Rectal smooth muscle tissue (tissue), 1 donor: ENCODE measurements around the gene COL16A1.

Source experiments
- H3K27ac ChIP-seq: one replicate; pipeline ENCODE4 v1.7.0; 2013; ENCODE audit warnings: low read depth, low read length, inconsistent platforms
- H3K27me3 ChIP-seq: one replicate; pipeline ENCODE4 v1.7.0; 2013; ENCODE audit warnings: low read length; ENCODE audit not compliant: control insufficient read depth, insufficient read depth
- H3K36me3 ChIP-seq: one replicate; pipeline ENCODE4 v1.7.0; 2013; ENCODE audit warnings: low read length; ENCODE audit not compliant: control insufficient read depth, insufficient read depth
- H3K4me1 ChIP-seq: one replicate; pipeline ENCODE4 v1.7.0; 2013; ENCODE audit warnings: low read length; ENCODE audit not compliant: control insufficient read depth, insufficient read depth
- H3K4me3 ChIP-seq: one replicate; pipeline ENCODE4 v1.7.0; 2013; ENCODE audit warnings: low read length
- H3K9ac ChIP-seq: one replicate; pipeline ENCODE4 v1.7.0; 2013; ENCODE audit warnings: low read length

The COL16A1 gene

GRCh38 chr1:31727849-31728248 lies 24.0 kb upstream of the COL16A1 start:
- Histone ChIP-seq H3K36me3 (no peaks in the 10 kb centered on the region), H3K27ac (no peak overlapping the region), H3K9ac (no peak overlapping the region), H3K4me3 (no peak overlapping the region), H3K27me3 (no peaks in the 10 kb centered on the region), H3K4me1 (no peaks in the 10 kb centered on the region)

- Histone ChIP-seq H3K27me3 (no peaks in the 10 kb centered on the region), H3K36me3 (no peaks in the 10 kb centered on the region), H3K27ac (no peak overlapping the region), H3K4me1 (no peaks in the 10 kb centered on the region), H3K4me3 (no peak overlapping the region), H3K9ac (no peak overlapping the region)
Observed at GRCh38 chr1:31727195-31727594, 23.4 kb upstream of the COL16A1 start.

- no peaks in the 10 kb centered on the region for H3K27me3 ChIP-seq
- H3K4me1 ChIP-seq, result no peaks in the 10 kb centered on the region
- no peak overlapping the region for H3K27ac ChIP-seq
- no peak overlapping the region for H3K4me3 ChIP-seq
- no peaks in the 10 kb centered on the region for H3K36me3 ChIP-seq
- no peak overlapping the region for H3K9ac ChIP-seq
Observed at GRCh38 chr1:31726715-31727114, 22.9 kb upstream of the COL16A1 start.

- H3K4me1 ChIP-seq, result no peaks in the 10 kb centered on the region
- no peaks in the 10 kb centered on the region for H3K27me3 ChIP-seq
- H3K36me3 ChIP-seq, result no peaks in the 10 kb centered on the region
- no peak overlapping the region for H3K4me3 ChIP-seq
- H3K27ac ChIP-seq, result no peak overlapping the region
- H3K9ac ChIP-seq, result no peak overlapping the region
Observed at GRCh38 chr1:31725777-31726535, 22.1 kb upstream of the COL16A1 start.

GRCh38 chr1:31725134-31725533 lies 21.3 kb upstream of the COL16A1 start:
- no peaks in the 10 kb centered on the region for H3K4me1 ChIP-seq
- H3K27me3 ChIP-seq, result no peaks in the 10 kb centered on the region
- H3K27ac ChIP-seq, result no peak overlapping the region
- no peak overlapping the region for H3K9ac ChIP-seq
- no peak overlapping the region for H3K4me3 ChIP-seq
- H3K36me3 ChIP-seq, result no peaks in the 10 kb centered on the region

GRCh38 chr1:31723828-31724359 lies 20.1 kb upstream of the COL16A1 start:
- no peak overlapping the region for H3K27ac ChIP-seq
- no peaks in the 10 kb centered on the region for H3K27me3 ChIP-seq
- H3K36me3 ChIP-seq, result no peaks in the 10 kb centered on the region
- no peak overlapping the region for H3K9ac ChIP-seq
- H3K4me3 ChIP-seq, result no peak overlapping the region
- no peaks in the 10 kb centered on the region for H3K4me1 ChIP-seq

- H3K36me3 ChIP-seq, result no peaks in the 10 kb centered on the region
- no peak overlapping the region for H3K27ac ChIP-seq
- H3K4me1 ChIP-seq, result peaks cover 15% of the 10 kb centered on the region
- no peaks in the 10 kb centered on the region for H3K27me3 ChIP-seq
- H3K9ac ChIP-seq, result no peak overlapping the region
- H3K4me3 ChIP-seq, result no peak overlapping the region
Observed at GRCh38 chr1:31718327-31718897, 14.6 kb upstream of the COL16A1 start.

GRCh38 chr1:31717341-31717740 lies 13.5 kb upstream of the COL16A1 start:
- Histone ChIP-seq H3K27me3 (no peaks in the 10 kb centered on the region), H3K4me1 (peaks cover 26% of the 10 kb centered on the region), H3K27ac (no peak overlapping the region), H3K36me3 (no peaks in the 10 kb centered on the region), H3K4me3 (no peak overlapping the region), H3K9ac (no peak overlapping the region)

- no peaks in the 10 kb centered on the region for H3K27me3 ChIP-seq
- peak overlapping the region; percentile 72 for H3K4me3 ChIP-seq
- H3K27ac ChIP-seq, result peak overlapping the region; percentile 97
- H3K36me3 ChIP-seq, result no peaks in the 10 kb centered on the region
- peaks cover 32% of the 10 kb centered on the region for H3K4me1 ChIP-seq
- no peak overlapping the region for H3K9ac ChIP-seq
Observed at GRCh38 chr1:31715873-31716220, 12.0 kb upstream of the COL16A1 start.

GRCh38 chr1:31715087-31715872 lies 11.5 kb upstream of the COL16A1 start:
- Histone ChIP-seq H3K4me1 (peaks cover 32% of the 10 kb centered on the region), H3K9ac (peak overlapping the region; percentile 42), H3K4me3 (peak overlapping the region; percentile 72), H3K36me3 (no peaks in the 10 kb centered on the region), H3K27me3 (no peaks in the 10 kb centered on the region), H3K27ac (peak overlapping the region; percentile 97)

- Histone ChIP-seq H3K4me3 (peak overlapping the region; percentile 45), H3K9ac (peak overlapping the region; percentile 16), H3K36me3 (no peaks in the 10 kb centered on the region), H3K27me3 (no peaks in the 10 kb centered on the region), H3K27ac (peak overlapping the region; percentile 97), H3K4me1 (peaks cover 32% of the 10 kb centered on the region)
Observed at GRCh38 chr1:31714442-31715086, 10.7 kb upstream of the COL16A1 start.

- H3K9ac ChIP-seq, result no peak overlapping the region
- peaks cover 32% of the 10 kb centered on the region for H3K4me1 ChIP-seq
- H3K27ac ChIP-seq, result peak overlapping the region; percentile 97
- no peak overlapping the region for H3K4me3 ChIP-seq
- H3K36me3 ChIP-seq, result no peaks in the 10 kb centered on the region
- no peaks in the 10 kb centered on the region for H3K27me3 ChIP-seq
Observed at GRCh38 chr1:31712630-31713029, 8.8 kb upstream of the COL16A1 start.
